Endothelial cell of umbilical vein (primary cell): ENCODE data around the gene LMNB1. TPM values are rescaled to one million over a fixed set of nuclear protein-coding genes. Genes with fewer than 3 reads are reported as not detected.
A peak's percentile ranks its signal among the peaks of the same experiment; 100 is the strongest.

ENCODE experiments used
- BruUV-seq: library from RNA; stranded (reverse); fragments of 400-500 nt; replicated peaks from 2 replicates; lab custom pipeline; 2021; lab: Mats Ljungman, UMichigan
- CTCF ChIA-PET: fragments of 300-600, 350-600 bp; sonication (Branson Sonifier 250); formaldehyde crosslinking; loops from one replicate; lab custom pipeline; 2021; ENCODE audit warnings: antibody characterized with exemption, inconsistent platforms; lab: Charles Lee
- POLR2A ChIA-PET: fragments of 300-600, 350-600 bp; sonication (Branson Sonifier 250); formaldehyde crosslinking; loops from one replicate; lab custom pipeline; 2021; ENCODE audit warnings: antibody characterized with exemption, inconsistent platforms; lab: Charles Lee
- DNase-seq: peaks from one replicate; pipeline ENCODE4 v3.0.0-alpha.2; 2011; ENCODE audit warnings: low read depth, low spot score
- FAIRE-seq: peaks from 2 replicates; lab custom pipeline; 2011; peaks lifted over from hg19 to GRCh38; lab: Jason Lieb, UNC
- H2AFZ ChIP-seq: 2 replicates; pipeline ENCODE4 v1.6.0; 2012; ENCODE audit warnings: low read depth, low read length, control low read depth, inconsistent platforms
- H3K27ac ChIP-seq: 2 replicates; pipeline ENCODE4 v1.5.1; 2011; ENCODE audit warnings: low read depth, mild to moderate bottlenecking, control low read depth, low read length, moderate library complexity; ENCODE audit not compliant: insufficient read depth
- H3K27me3 ChIP-seq, 2 experiments: 2 replicates each; pipeline versions ENCODE4 v1.6.0 to v1.6.1; 2011; ENCODE audit warnings: low read length in 2 of 2, mixed read lengths in 1 of 2; ENCODE audit not compliant: control insufficient read depth in 2 of 2, insufficient read depth in 2 of 2
- H3K36me3 ChIP-seq, 2 experiments: 2 replicates in 1 of 2; 3 replicates in 1 of 2; pipeline ENCODE4 v1.5.1; 2011; ENCODE audit warnings: low read length in 2 of 2, mild to moderate bottlenecking in 1 of 2, moderate library complexity in 1 of 2; ENCODE audit not compliant: control insufficient read depth in 2 of 2, insufficient read depth in 2 of 2; ENCODE audit errors: extremely low read depth in 1 of 2
- H3K4me1 ChIP-seq: 3 replicates; pipeline ENCODE4 v1.5.1; 2011; ENCODE audit warnings: mild to moderate bottlenecking, low read length; ENCODE audit not compliant: control insufficient read depth, insufficient read depth; ENCODE audit errors: extremely low read depth
- H3K4me2 ChIP-seq: 2 replicates; pipeline ENCODE4 v1.6.1; 2011; ENCODE audit warnings: low read length, control low read depth, mixed read lengths; ENCODE audit not compliant: insufficient read depth
- H3K4me3 ChIP-seq, 3 experiments: fragments of 200-600 bp in 1 of 3; sonication (generic), shearing (Covaris generic) in 1 of 3; replicated peaks in 1 of 3; 2 replicates each; pipeline ENCODE4 v1.5.1; 2011 to 2016; ENCODE audit warnings: control low read depth in 3 of 3, low read length in 3 of 3, mild to moderate bottlenecking in 2 of 3, inconsistent platforms in 1 of 3, low read depth in 1 of 3, moderate library complexity in 1 of 3; ENCODE audit not compliant: insufficient read depth in 1 of 3
- H3K79me2 ChIP-seq: 2 replicates; pipeline ENCODE4 v1.6.0; 2012; ENCODE audit warnings: low read length, inconsistent platforms; ENCODE audit not compliant: control insufficient read depth, insufficient read depth
- H3K9ac ChIP-seq: replicated peaks from 2 replicates; pipeline ENCODE3; 2011; ENCODE audit warnings: low read length, control low read depth; ENCODE audit not compliant: insufficient read depth; ENCODE audit errors: extremely low read depth
- H3K9me1 ChIP-seq: replicated peaks from 3 replicates; pipeline ENCODE4 v1.6.0; 2011; ENCODE audit warnings: mild to moderate bottlenecking, low read length; ENCODE audit not compliant: control insufficient read depth, insufficient read depth; ENCODE audit errors: extremely low read depth
- H3K9me3 ChIP-seq: replicated peaks from 2 replicates; pipeline ENCODE4 v1.5.1; 2012; ENCODE audit warnings: low read length, inconsistent platforms; ENCODE audit not compliant: control insufficient read depth, insufficient read depth
- H4K20me1 ChIP-seq: replicated peaks from 2 replicates; pipeline ENCODE3; 2011; ENCODE audit warnings: mild to moderate bottlenecking, low read length; ENCODE audit not compliant: control insufficient read depth, insufficient read depth; ENCODE audit errors: extremely low read depth
- CTCF ChIP-seq, 2 donors: IDR thresholded peaks; 1 replicate in 1 of 2; 2 replicates in 1 of 2; pipeline ENCODE4 v1.5.1; 2011; ENCODE audit warnings: low read length in 2 of 2, mild to moderate bottlenecking in 2 of 2, moderate library complexity in 2 of 2, control low read depth in 1 of 2, inconsistent platforms in 1 of 2, low read depth in 1 of 2; ENCODE audit not compliant: insufficient read depth in 1 of 2; ENCODE audit errors: extremely low read depth in 1 of 2
- EZH2 ChIP-seq: IDR thresholded peaks from 2 replicates; pipeline ENCODE4 v1.6.1; 2012; ENCODE audit warnings: borderline replicate concordance, low read depth, mild to moderate bottlenecking, moderate library complexity, low read length, inconsistent platforms; ENCODE audit not compliant: severe bottlenecking
- GATA2 ChIP-seq: IDR thresholded peaks from 2 replicates; pipeline ENCODE4 v1.7.0; 2011; ENCODE audit warnings: low read depth, mild to moderate bottlenecking, moderate library complexity, mixed read lengths, low read length; ENCODE audit not compliant: insufficient read length, insufficient read depth
- MAX ChIP-seq: IDR thresholded peaks from 2 replicates; pipeline ENCODE4 v1.6.1; 2011; ENCODE audit not compliant: insufficient read depth, insufficient read length
- MYC ChIP-seq: IDR thresholded peaks from one replicate; pipeline ENCODE4 v1.6.1; 2011; ENCODE audit warnings: mild to moderate bottlenecking, low read depth, low read length
- dilution Hi-C: fragments of 300-500 bp; cut with MboI; formaldehyde crosslinking; loops from one replicate; pipeline ENCODE4 v1.15.0; 2019; ENCODE audit warnings: low sequenced_read_pairs; ENCODE audit not compliant: extremely low pct_ligation_motif_present
- intact Hi-C: fragments of 100-400 bp; cut with micrococcal nuclease; formaldehyde crosslinking; loops from one replicate; pipeline ENCODE4 v1.10.0; 2022
- polyA plus RNA-seq, 4 experiments: library from polyadenylated mRNA; depleted of rRNA in 3 of 4; stranded (reverse) in 3 of 4; unstranded in 1 of 4; fragments of >200 nt; gene quantifications; 2 replicates each; pipeline versions ENCODE4 v1.2.1 to v1.2.3, GENCODE V29; 2011 to 2012; ENCODE audit warnings: missing spikeins in 1 of 4
- total RNA-seq: library from RNA; stranded (reverse); gene quantifications from 2 replicates; pipeline ENCODE4 v1.2.3, GENCODE V29; 2021

Gene LMNB1
- total and polyA plus RNA-seq, 2 donors (not counting 3 experiments of a cell fraction or from before 2014, with no cell fraction given) = 45.2 to 144 TPM

- FAIRE-seq = no peak
- H3K9me3 ChIP-seq = no peaks in the 10 kb centered on the region
- no peak for TF ChIP-seq GATA2
- TF ChIP-seq MYC = no peak
- TF ChIP-seq CTCF (IDR thresholded peaks at IDR 0.05; ENCODE audit: extremely low read depth in 1 of 2, insufficient read depth in 1 of 2, low read depth in 1 of 2, low read length in 2 of 2) = no peak
- no peak for TF ChIP-seq MAX
- TF ChIP-seq EZH2 = no peak
- peak overlapping the region; percentile 35 for H2AFZ ChIP-seq
- POLR2A ChIA-PET = interaction anchor here (1.1 to 1.4 kb wide), 3 partner anchors 19 to 253 kb away, joined by 5 to 7 read pairs (median 7); partner anchors contain the start of gene MARCHF3
- H3K9ac ChIP-seq = peak overlapping the region; percentile 92
- H3K27ac ChIP-seq = peak overlapping the region; percentile 80
- peak; percentile 72 for DNase-seq
- peaks cover 50% of the 10 kb centered on the region for H3K79me2 ChIP-seq
- H3K4me1 ChIP-seq = peaks cover 24% of the 10 kb centered on the region
- H3K4me3 ChIP-seq = peak overlapping the region; percentile 58 to 89 (median 85)
- no peaks in the 10 kb centered on the region for H4K20me1 ChIP-seq
- no peaks in the 10 kb centered on the region for H3K27me3 ChIP-seq
- dilution Hi-C loops = no loop called here
- H3K36me3 ChIP-seq = no peaks in the 10 kb centered on the region
- CTCF ChIA-PET = interaction anchor here (0.7 to 8.3 kb wide), 14 partner anchors 9 to 715 kb away, joined by 3 to 147 read pairs (median 8); partner anchors contain the start of gene PHAX
- no peaks in the 10 kb centered on the region for H3K9me1 ChIP-seq
- intact Hi-C loops = loop anchor here (1.0 to 5.0 kb wide), 4 partner anchors 177 to 425 kb away; partner anchors contain the start of genes MARCHF3 and PHAX
- H3K4me2 ChIP-seq = peak overlapping the region; percentile 49
- BruUV-seq = TSS peak; percentile 58
Measured at GRCh38 chr5:126777257-126777974, 480 bp downstream of the LMNB1 start.
